Measurements from ENCODE around the gene CYP27C1. TPM values are rescaled to one million over a fixed set of nuclear protein-coding genes. Genes with fewer than 3 reads are reported as not detected.
A peak's percentile ranks its signal among the peaks of the same experiment; 100 is the strongest.

Gene CYP27C1
- total RNA-seq, 1 donor from 2014 or later: 4.5 TPM

DNA sequence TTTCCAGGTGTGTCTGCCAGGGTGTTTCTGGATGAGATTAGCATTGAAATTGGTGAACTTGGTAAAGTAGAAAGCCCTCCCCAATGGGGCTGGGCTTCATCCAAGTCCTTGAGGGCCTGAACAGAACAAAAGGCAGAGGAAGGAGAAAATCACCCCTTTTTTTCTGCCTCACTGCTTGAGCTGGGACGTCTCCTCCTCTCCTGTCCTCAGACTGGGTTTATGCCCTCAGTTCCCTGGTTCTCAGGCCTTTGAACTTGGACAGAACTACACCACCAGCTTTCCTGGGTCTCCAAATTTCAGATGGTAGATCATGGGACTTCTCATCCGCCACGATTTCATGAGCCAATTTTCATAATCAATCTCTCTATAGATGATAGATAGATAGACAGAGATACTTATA lies 59.4 kb downstream of the CYP27C1 start:
- TF ChIP-seq, protein P1, sequence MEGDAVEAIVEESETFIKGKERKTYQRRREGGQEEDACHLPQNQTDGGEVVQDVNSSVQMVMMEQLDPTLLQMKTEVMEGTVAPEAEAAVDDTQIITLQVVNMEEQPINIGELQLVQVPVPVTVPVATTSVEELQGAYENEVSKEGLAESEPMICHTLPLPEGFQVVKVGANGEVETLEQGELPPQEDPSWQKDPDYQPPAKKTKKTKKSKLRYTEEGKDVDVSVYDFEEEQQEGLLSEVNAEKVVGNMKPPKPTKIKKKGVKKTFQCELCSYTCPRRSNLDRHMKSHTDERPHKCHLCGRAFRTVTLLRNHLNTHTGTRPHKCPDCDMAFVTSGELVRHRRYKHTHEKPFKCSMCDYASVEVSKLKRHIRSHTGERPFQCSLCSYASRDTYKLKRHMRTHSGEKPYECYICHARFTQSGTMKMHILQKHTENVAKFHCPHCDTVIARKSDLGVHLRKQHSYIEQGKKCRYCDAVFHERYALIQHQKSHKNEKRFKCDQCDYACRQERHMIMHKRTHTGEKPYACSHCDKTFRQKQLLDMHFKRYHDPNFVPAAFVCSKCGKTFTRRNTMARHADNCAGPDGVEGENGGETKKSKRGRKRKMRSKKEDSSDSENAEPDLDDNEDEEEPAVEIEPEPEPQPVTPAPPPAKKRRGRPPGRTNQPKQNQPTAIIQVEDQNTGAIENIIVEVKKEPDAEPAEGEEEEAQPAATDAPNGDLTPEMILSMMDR (IDR thresholded peaks at IDR 0.05; ENCODE audit: unreplicated experiment): no peak
- H3K9me3 Mint-ChIP-seq: no peaks in the 10 kb centered on the region
- H3K36me3 Mint-ChIP-seq: no peaks in the 10 kb centered on the region
- peaks cover 14% of the 10 kb centered on the region for H3K4me1 Mint-ChIP-seq
- no peak overlapping the region for H3K4me3 Mint-ChIP-seq
- H3K27me3 Mint-ChIP-seq (ENCODE audit: low read depth): no peaks in the 10 kb centered on the region
- DNase-seq (ENCODE audit: low spot score in 2 of 2, unreplicated experiment in 2 of 2): peak in 1 of 2 experiments; percentile 16
- H3K27ac Mint-ChIP-seq: no peak overlapping the region

DNA sequence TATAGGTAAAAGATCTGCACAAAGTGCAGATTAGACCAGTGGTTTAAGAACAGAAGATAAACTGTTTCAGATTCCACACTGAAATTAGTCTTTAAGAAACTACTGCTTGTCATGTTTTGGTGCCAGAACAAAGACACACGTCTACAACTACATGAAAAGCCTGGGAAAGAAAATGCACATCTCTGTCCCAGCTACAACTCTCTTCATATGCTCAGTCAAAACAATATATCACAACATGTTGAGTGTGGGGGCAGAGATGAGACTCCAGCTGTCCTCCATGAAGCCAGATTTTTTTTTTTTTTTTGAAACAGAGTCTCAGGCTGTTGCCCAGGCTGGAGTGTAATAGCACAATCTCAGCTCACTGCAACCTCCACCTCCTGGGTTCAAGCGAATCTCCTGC lies 60.6 kb downstream of the CYP27C1 start:
- Mint-ChIP-seq H3K36me3 (no peaks in the 10 kb centered on the region), H3K4me1 (peaks cover 21% of the 10 kb centered on the region), H3K4me3 (no peak overlapping the region), H3K27ac (no peak overlapping the region), H3K27me3 (ENCODE audit: low read depth) (no peaks in the 10 kb centered on the region), H3K9me3 (no peaks in the 10 kb centered on the region)
- DNase-seq (ENCODE audit: low spot score in 2 of 2, unreplicated experiment in 2 of 2): no peak
- TF ChIP-seq, protein P1 (IDR thresholded peaks at IDR 0.05; ENCODE audit: unreplicated experiment): no peak

DNA sequence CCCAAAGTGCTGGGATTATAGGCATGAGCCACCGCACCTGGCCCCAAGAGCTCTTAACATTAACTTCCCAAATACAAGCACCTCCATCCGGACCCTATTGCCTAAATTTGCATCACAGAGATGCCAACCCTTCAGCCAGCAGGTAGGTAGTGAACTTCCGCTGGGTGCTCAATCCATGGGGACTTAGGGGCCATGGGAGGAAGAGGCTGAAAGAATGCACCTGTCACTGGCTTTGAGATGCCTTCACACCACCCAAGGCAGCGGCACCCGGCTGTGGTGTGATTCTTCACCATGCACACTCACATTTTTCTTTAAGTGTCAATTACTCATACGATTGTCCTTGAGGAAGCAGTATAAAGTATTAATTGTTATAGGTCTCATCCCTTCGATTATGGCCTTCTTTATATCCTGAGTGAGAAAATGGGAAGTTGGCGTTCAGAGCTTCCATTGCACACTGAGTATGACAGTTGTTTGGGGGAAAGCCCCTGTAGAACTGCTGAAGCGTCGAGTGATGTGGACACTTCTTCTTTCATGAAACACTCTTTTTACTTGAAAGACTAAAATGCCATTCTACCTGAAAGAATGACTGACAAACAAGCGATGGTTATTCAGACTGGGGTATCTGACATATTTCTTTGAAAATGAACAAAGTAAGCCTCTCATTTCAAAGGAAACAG lies 61.3 kb downstream of the CYP27C1 start:
- peak in 1 of 2 experiments; percentile 13 for DNase-seq (ENCODE audit: low spot score in 2 of 2, unreplicated experiment in 2 of 2)
- TF ChIP-seq, protein P1 (IDR thresholded peaks at IDR 0.05; ENCODE audit: unreplicated experiment): no peak
- Mint-ChIP-seq H3K27me3 (ENCODE audit: low read depth) (no peaks in the 10 kb centered on the region), H3K9me3 (no peaks in the 10 kb centered on the region), H3K36me3 (no peaks in the 10 kb centered on the region), H3K4me3 (no peak overlapping the region), H3K27ac (no peak overlapping the region), H3K4me1 (peaks cover 21% of the 10 kb centered on the region)

DNA sequence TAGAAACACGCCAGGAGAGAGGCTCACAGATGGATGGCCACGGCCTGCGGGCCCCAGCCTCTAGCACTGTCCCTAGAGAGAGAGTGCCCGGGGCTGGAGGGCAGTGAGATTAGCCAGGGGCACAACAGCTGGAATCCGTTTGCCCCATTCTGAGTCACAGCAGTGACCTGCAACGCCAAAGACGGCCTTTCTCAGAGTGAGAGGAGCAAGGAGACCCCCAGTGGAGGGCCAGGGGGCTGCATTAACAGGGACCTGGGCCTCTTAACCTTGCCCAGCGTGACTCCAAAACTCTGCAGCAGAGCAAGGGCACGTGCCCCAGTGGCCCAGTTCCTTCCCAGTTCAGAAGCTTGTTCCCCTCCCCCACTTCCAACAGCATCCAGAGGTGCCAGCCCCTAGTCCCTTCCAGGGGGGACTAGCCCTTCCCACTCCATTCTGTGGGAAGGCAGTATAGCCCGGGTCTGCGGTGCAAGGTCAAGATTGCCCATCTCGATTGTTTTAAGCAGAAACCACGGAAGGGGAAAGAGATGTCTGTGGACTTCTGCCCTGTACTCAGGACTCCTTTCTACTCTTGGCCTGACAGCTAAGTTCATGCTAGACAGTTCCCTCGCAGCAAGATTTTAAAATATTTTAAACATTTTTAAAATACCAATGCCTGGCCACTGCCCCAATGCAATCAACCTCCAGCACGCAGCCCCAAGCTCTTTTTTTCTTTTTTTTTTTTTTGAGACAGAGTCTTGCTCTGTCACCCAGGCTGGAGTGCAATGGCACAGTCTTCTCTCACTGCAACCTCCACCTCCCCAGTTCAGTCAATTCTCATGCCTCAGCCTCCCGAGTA lies 62.2 kb downstream of the CYP27C1 start:
- peak in 1 of 2 experiments; percentile 38 for DNase-seq (ENCODE audit: low spot score in 2 of 2, unreplicated experiment in 2 of 2)

DNA sequence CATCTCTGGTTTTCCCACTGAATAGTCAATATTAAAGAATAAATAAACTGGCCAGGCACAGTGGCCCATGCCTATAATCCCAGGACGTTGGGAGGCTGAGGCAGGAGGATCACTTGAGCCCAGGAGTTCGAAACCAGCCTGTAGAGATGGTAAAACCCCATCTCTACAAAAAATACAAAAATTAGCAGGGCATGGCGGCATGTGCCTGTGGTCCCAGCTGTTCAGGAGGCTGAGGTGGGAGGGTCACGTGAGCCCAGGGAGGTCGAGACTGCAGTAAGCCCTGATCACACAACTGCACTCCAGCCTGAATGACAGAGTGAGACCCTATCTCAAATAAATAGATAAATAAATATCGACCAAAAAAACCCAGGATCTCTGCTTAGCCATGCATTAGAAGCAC lies 63.0 kb downstream of the CYP27C1 start:
- DNase-seq (ENCODE audit: low spot score in 2 of 2, unreplicated experiment in 2 of 2): no peak
- no peak overlapping the region for H3K27ac Mint-ChIP-seq
- H3K4me1 Mint-ChIP-seq: peaks cover 21% of the 10 kb centered on the region
- TF ChIP-seq, protein P1 (IDR thresholded peaks at IDR 0.05; ENCODE audit: unreplicated experiment): no peak
- H3K27me3 Mint-ChIP-seq (ENCODE audit: low read depth): no peaks in the 10 kb centered on the region
- no peaks in the 10 kb centered on the region for H3K9me3 Mint-ChIP-seq
- H3K36me3 Mint-ChIP-seq: no peaks in the 10 kb centered on the region
- no peak overlapping the region for H3K4me3 Mint-ChIP-seq

More for the DNA sequence above, 62.2 kb downstream of the CYP27C1 start:
- TF ChIP-seq, protein P1 (IDR thresholded peaks at IDR 0.05; ENCODE audit: unreplicated experiment): no peak
- Mint-ChIP-seq H3K4me1 (peaks cover 21% of the 10 kb centered on the region), H3K27me3 (ENCODE audit: low read depth) (no peaks in the 10 kb centered on the region), H3K36me3 (no peaks in the 10 kb centered on the region), H3K4me3 (no peak overlapping the region), H3K9me3 (no peaks in the 10 kb centered on the region), H3K27ac (no peak overlapping the region)

Data from mesothelial cell of epicardium (in vitro differentiated cells).